Measurements from ENCODE around the gene FADS6. TPM values are rescaled to one million over a fixed set of nuclear protein-coding genes. Genes with fewer than 3 reads are reported as not detected.
A peak's percentile ranks its signal among the peaks of the same experiment; 100 is the strongest.

Gene FADS6
- total and polyA plus RNA-seq, 2 donors (not counting 3 experiments of a cell fraction or from before 2014, with no cell fraction given): not detected

- DNase-seq (ENCODE audit: low read depth, low spot score) (no peak), FAIRE-seq (no peak)
- Histone ChIP-seq H3K4me2 (ENCODE audit: insufficient read depth, low read length) (no peak overlapping the region), H3K9me3 (replicated peaks; ENCODE audit: control insufficient read depth, insufficient read depth, low read length) (no peaks in the 10 kb centered on the region), H3K79me2 (ENCODE audit: control insufficient read depth, insufficient read depth, low read length) (no peaks in the 10 kb centered on the region), H3K4me3 (replicated peaks in 1 of 3; ENCODE audit: insufficient read depth in 1 of 3, low read depth in 1 of 3, low read length in 3 of 3) (no peak overlapping the region), H4K20me1 (replicated peaks; ENCODE audit: control insufficient read depth, extremely low read depth, insufficient read depth, low read length) (no peaks in the 10 kb centered on the region), H3K27me3 (ENCODE audit: control insufficient read depth in 2 of 2, insufficient read depth in 2 of 2, low read length in 2 of 2) (no peaks in the 10 kb centered on the region), H2AFZ (ENCODE audit: low read depth, low read length) (peak overlapping the region; percentile 44), H3K36me3 (ENCODE audit: control insufficient read depth in 2 of 2, extremely low read depth in 1 of 2, insufficient read depth in 2 of 2, low read length in 2 of 2) (no peaks in the 10 kb centered on the region), H3K27ac (ENCODE audit: insufficient read depth, low read depth, low read length) (no peak overlapping the region), H3K9me1 (replicated peaks; ENCODE audit: control insufficient read depth, extremely low read depth, insufficient read depth, low read length) (no peaks in the 10 kb centered on the region), H3K4me1 (ENCODE audit: control insufficient read depth, extremely low read depth, insufficient read depth, low read length) (no peaks in the 10 kb centered on the region), H3K9ac (replicated peaks; ENCODE audit: extremely low read depth, insufficient read depth, low read length) (no peak overlapping the region)
- POLR2A ChIA-PET: interaction anchor here (1.0 kb wide), 1 partner anchor 31 kb away, joined by 8 read pairs; the partner anchor contains the start of gene FDXR
- TF ChIP-seq POLR2A (IDR thresholded peaks at IDR 0.05; ENCODE audit: low read depth, low read length): no peak
- no peak for TF ChIP-seq FOS (IDR thresholded peaks at IDR 0.05; ENCODE audit: borderline replicate concordance, insufficient read depth, low read length)
- no peak for TF ChIP-seq JUN (IDR thresholded peaks at IDR 0.05; ENCODE audit: borderline replicate concordance, insufficient read depth, insufficient read length, low read depth)
- dilution Hi-C loops (cut with MboI; ENCODE audit: extremely low pct_ligation_motif_present, low sequenced_read_pairs) (no loop called here), intact Hi-C loops (cut with micrococcal nuclease) (loop anchor here (1.0 kb wide), 1 partner anchor 51 kb away; no protein-coding TSS in a partner anchor)
- BruUV-seq (replicated peaks): no TSS peak
- CTCF ChIA-PET: interaction anchor here (1.0 to 11.7 kb wide), 19 partner anchors 9 to 131 kb away, joined by 3 to 227 read pairs (median 7); partner anchors contain the start of genes FDXR and GRIN2C
Measured at GRCh38 chr17:74842146-74842598, 51.3 kb downstream of the FADS6 start.

GRCh38 chr17:74840989-74841666 lies 52.3 kb downstream of the FADS6 start:
- TF ChIP-seq CTCF (IDR thresholded peaks at IDR 0.05; ENCODE audit: extremely low read depth in 1 of 2, insufficient read depth in 1 of 2, low read depth in 1 of 2, low read length in 2 of 2) (no peak), POLR2AphosphoS5 (IDR thresholded peaks at IDR 0.05; ENCODE audit: insufficient read depth, low read depth, low read length) (no peak), MAX (IDR thresholded peaks at IDR 0.05; ENCODE audit: insufficient read depth, insufficient read length) (no peak), POLR2A (IDR thresholded peaks at IDR 0.05; ENCODE audit: low read depth, low read length) (no peak), EZH2 (IDR thresholded peaks at IDR 0.05; ENCODE audit: borderline replicate concordance, low read depth, low read length, severe bottlenecking) (no peak), FOS (IDR thresholded peaks at IDR 0.05; ENCODE audit: borderline replicate concordance, insufficient read depth, low read length) (no peak), GATA2 (IDR thresholded peaks at IDR 0.05; ENCODE audit: insufficient read depth, insufficient read length, low read depth, low read length) (no peak), MYC (IDR thresholded peaks at IDR 0.05; ENCODE audit: low read depth, low read length) (no peak), JUN (IDR thresholded peaks at IDR 0.05; ENCODE audit: borderline replicate concordance, insufficient read depth, insufficient read length, low read depth) (no peak)
- Histone ChIP-seq H4K20me1 (replicated peaks; ENCODE audit: control insufficient read depth, extremely low read depth, insufficient read depth, low read length) (no peaks in the 10 kb centered on the region), H3K9me3 (replicated peaks; ENCODE audit: control insufficient read depth, insufficient read depth, low read length) (no peaks in the 10 kb centered on the region), H3K4me1 (ENCODE audit: control insufficient read depth, extremely low read depth, insufficient read depth, low read length) (no peaks in the 10 kb centered on the region), H3K79me2 (ENCODE audit: control insufficient read depth, insufficient read depth, low read length) (no peaks in the 10 kb centered on the region), H3K4me3 (replicated peaks in 1 of 3; ENCODE audit: insufficient read depth in 1 of 3, low read depth in 1 of 3, low read length in 3 of 3) (no peak overlapping the region), H2AFZ (ENCODE audit: low read depth, low read length) (no peak overlapping the region), H3K9ac (replicated peaks; ENCODE audit: extremely low read depth, insufficient read depth, low read length) (no peak overlapping the region), H3K36me3 (ENCODE audit: control insufficient read depth in 2 of 2, extremely low read depth in 1 of 2, insufficient read depth in 2 of 2, low read length in 2 of 2) (no peaks in the 10 kb centered on the region), H3K9me1 (replicated peaks; ENCODE audit: control insufficient read depth, extremely low read depth, insufficient read depth, low read length) (no peaks in the 10 kb centered on the region), H3K27ac (ENCODE audit: insufficient read depth, low read depth, low read length) (no peak overlapping the region), H3K4me2 (ENCODE audit: insufficient read depth, low read length) (no peak overlapping the region), H3K27me3 (ENCODE audit: control insufficient read depth in 2 of 2, insufficient read depth in 2 of 2, low read length in 2 of 2) (no peaks in the 10 kb centered on the region)
- ChIA-PET POLR2A (no interaction called here), CTCF (interaction anchor here (1.0 to 11.7 kb wide), 6 partner anchors 12 to 95 kb away, joined by 3 to 227 read pairs (median 6); partner anchors contain the start of gene GRIN2C)
- dilution Hi-C loops (cut with MboI; ENCODE audit: extremely low pct_ligation_motif_present, low sequenced_read_pairs): no loop called here
- FAIRE-seq (no peak), DNase-seq (ENCODE audit: low read depth, low spot score) (no peak)
- BruUV-seq (replicated peaks): no TSS peak
- intact Hi-C loops (cut with micrococcal nuclease): no loop called here

Data from endothelial cell of umbilical vein (primary cell).